ENCODE results near the gene SPATA3. TPM values are rescaled to one million over a fixed set of nuclear protein-coding genes. Genes with fewer than 3 reads are reported as not detected.

Gene SPATA3
- total and polyA plus RNA-seq, 2 of the 13 experiments (the other 11 are each of a cell fraction or from before 2014, with no cell fraction given), result not detected

DNA sequence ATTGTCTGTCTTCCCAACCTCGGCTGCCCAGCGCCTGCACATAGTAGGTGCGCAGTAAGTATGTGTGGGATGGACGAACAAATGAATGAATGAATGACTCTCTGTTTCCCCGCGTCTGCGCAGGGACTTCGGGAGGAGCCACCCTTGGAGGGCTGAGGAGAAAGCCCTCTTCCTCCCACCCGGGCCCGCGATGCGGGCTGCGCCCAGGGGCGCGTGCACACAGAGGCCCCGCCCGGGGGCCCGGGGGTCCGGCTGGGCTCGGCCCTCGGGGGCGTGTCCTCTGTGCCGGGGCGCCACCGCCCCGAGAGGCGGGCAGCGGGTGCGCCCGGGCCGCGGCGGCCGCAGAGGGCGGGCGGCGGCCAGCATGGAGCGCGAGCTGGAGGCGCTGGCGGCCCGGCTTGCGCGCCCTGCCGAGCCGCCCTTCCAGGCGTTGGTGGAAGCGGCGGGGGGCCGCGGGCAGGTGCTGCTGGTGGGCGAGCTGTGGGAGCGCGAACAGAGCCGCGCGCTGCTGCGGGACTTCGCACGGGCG lies 41.3 kb downstream of the SPATA3 start, which contains the start of gene C2orf72 (continued):
- TF ChIP-seq ZNF639 (CRISPR knock-in tag; conservative IDR thresholded peaks at IDR 0.05) (0 out of 2 replicates have a peak, but pooled peaks have one; percentile 34), KLF6 (CRISPR knock-in tag; IDR thresholded peaks at IDR 0.05) (0 out of 2 replicates have a peak, but pooled peaks have one; percentile 26), ZNF430 (CRISPR knock-in tag; IDR thresholded peaks at IDR 0.05) (peak; percentile 35; the same call in 1 of the 2 replicates), ZNF274 (CRISPR knock-in tag; IDR thresholded peaks at IDR 0.05) (0 out of 2 replicates have a peak, but pooled peaks have one; percentile 41), ZNF589 (CRISPR knock-in tag; conservative IDR thresholded peaks at IDR 0.05) (0 out of 2 replicates have a peak, but pooled peaks have one; percentile 55), POLR2AphosphoS5 (IDR thresholded peaks at IDR 0.05; ENCODE audit: low read depth, low read length) (peak; percentile 62), RAD21 (CRISPR knock-in tag; IDR thresholded peaks at IDR 0.05) (peak; percentile 44), TMF1 (CRISPR knock-in tag; IDR thresholded peaks at IDR 0.05; ENCODE audit: low read depth) (no peak), ZSCAN20 (CRISPR knock-in tag; IDR thresholded peaks at IDR 0.05; ENCODE audit: borderline replicate concordance) (peak; percentile 81), SNAI1 (CRISPR knock-in tag; IDR thresholded peaks at IDR 0.05; ENCODE audit: borderline replicate concordance) (no peak), TAF1 (CRISPR knock-in tag; IDR thresholded peaks at IDR 0.05) (no peak), REL (CRISPR knock-in tag; conservative IDR thresholded peaks at IDR 0.05) (0 out of 2 replicates have a peak, but pooled peaks have one; percentile 48), ZNF24 (IDR thresholded peaks at IDR 0.05) (peak; percentile 96), HOXA9 (CRISPR knock-in tag; IDR thresholded peaks at IDR 0.05; ENCODE audit: borderline replicate concordance) (0 out of 2 replicates have a peak, but pooled peaks have one; percentile 45), FOXK2 (IDR thresholded peaks at IDR 0.05) (no peak), ZNF644 (CRISPR knock-in tag; IDR thresholded peaks at IDR 0.05; ENCODE audit: low read depth) (no peak), ZNF503 (CRISPR knock-in tag; IDR thresholded peaks at IDR 0.05) (0 out of 2 replicates have a peak, but pooled peaks have one; percentile 54), ZNF263 (CRISPR knock-in tag; IDR thresholded peaks at IDR 0.05) (peak; percentile 87), ZNF569 (CRISPR knock-in tag; IDR thresholded peaks at IDR 0.05; ENCODE audit: borderline replicate concordance) (no peak)
- TF ChIP-seq, protein P1, sequence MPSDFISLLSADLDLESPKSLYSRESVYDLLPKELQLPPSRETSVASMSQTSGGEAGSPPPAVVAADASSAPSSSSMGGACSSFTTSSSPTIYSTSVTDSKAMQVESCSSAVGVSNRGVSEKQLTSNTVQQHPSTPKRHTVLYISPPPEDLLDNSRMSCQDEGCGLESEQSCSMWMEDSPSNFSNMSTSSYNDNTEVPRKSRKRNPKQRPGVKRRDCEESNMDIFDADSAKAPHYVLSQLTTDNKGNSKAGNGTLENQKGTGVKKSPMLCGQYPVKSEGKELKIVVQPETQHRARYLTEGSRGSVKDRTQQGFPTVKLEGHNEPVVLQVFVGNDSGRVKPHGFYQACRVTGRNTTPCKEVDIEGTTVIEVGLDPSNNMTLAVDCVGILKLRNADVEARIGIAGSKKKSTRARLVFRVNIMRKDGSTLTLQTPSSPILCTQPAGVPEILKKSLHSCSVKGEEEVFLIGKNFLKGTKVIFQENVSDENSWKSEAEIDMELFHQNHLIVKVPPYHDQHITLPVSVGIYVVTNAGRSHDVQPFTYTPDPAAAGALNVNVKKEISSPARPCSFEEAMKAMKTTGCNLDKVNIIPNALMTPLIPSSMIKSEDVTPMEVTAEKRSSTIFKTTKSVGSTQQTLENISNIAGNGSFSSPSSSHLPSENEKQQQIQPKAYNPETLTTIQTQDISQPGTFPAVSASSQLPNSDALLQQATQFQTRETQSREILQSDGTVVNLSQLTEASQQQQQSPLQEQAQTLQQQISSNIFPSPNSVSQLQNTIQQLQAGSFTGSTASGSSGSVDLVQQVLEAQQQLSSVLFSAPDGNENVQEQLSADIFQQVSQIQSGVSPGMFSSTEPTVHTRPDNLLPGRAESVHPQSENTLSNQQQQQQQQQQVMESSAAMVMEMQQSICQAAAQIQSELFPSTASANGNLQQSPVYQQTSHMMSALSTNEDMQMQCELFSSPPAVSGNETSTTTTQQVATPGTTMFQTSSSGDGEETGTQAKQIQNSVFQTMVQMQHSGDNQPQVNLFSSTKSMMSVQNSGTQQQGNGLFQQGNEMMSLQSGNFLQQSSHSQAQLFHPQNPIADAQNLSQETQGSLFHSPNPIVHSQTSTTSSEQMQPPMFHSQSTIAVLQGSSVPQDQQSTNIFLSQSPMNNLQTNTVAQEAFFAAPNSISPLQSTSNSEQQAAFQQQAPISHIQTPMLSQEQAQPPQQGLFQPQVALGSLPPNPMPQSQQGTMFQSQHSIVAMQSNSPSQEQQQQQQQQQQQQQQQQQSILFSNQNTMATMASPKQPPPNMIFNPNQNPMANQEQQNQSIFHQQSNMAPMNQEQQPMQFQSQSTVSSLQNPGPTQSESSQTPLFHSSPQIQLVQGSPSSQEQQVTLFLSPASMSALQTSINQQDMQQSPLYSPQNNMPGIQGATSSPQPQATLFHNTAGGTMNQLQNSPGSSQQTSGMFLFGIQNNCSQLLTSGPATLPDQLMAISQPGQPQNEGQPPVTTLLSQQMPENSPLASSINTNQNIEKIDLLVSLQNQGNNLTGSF (CRISPR knock-in tag; IDR thresholded peaks at IDR 0.05), result peak; percentile 85
- TF ChIP-seq, protein P2, sequence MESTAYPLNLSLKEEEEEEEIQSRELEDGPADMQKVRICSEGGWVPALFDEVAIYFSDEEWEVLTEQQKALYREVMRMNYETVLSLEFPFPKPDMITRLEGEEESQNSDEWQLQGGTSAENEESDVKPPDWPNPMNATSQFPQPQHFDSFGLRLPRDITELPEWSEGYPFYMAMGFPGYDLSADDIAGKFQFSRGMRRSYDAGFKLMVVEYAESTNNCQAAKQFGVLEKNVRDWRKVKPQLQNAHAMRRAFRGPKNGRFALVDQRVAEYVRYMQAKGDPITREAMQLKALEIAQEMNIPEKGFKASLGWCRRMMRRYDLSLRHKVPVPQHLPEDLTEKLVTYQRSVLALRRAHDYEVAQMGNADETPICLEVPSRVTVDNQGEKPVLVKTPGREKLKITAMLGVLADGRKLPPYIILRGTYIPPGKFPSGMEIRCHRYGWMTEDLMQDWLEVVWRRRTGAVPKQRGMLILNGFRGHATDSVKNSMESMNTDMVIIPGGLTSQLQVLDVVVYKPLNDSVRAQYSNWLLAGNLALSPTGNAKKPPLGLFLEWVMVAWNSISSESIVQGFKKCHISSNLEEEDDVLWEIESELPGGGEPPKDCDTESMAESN (CRISPR knock-in tag; conservative IDR thresholded peaks at IDR 0.05), result 0 out of 2 replicates have a peak, but pooled peaks have one; percentile 19
